Stimulated activated CD4-positive, alpha-beta T cell treated with anti-CD3 and anti-CD28 coated beads, Interleukin-15, amount 100 ng/mL, for 48 hours (primary cell): ENCODE results near the gene CDS2.
A peak's percentile ranks its signal among the peaks of the same experiment; 100 is the strongest.

Source experiments
- DNase-seq, 2 donors: peaks; one replicate each; pipeline ENCODE4 v3.0.0-alpha.2; 2020; ENCODE audit warnings: low read depth in 2 of 2

The CDS2 gene

GRCh38 chr20:5211803-5212714 is 85.3 kb downstream of the CDS2 start:
- no peak for DNase-seq

- no peak for DNase-seq
These were observed 86.2 kb downstream of the CDS2 start for GRCh38 chr20:5212907-5213487.

- DNase-seq = no peak
These were observed 88.0 kb downstream of the CDS2 start for GRCh38 chr20:5214826-5215225.

GRCh38 chr20:5215672-5216304 is 89.0 kb downstream of the CDS2 start:
- no peak for DNase-seq

GRCh38 chr20:5216663-5217062 is 89.9 kb downstream of the CDS2 start:
- DNase-seq = no peak

- no peak for DNase-seq
These were observed 90.8 kb downstream of the CDS2 start for GRCh38 chr20:5217616-5218015.

- no peak for DNase-seq
These were observed 93.7 kb downstream of the CDS2 start for GRCh38 chr20:5220321-5221060.

GRCh38 chr20:5221061-5221430 is 94.2 kb downstream of the CDS2 start:
- DNase-seq = no peak

GRCh38 chr20:5222919-5223634 is 96.3 kb downstream of the CDS2 start:
- DNase-seq = peak; percentile 44 to 55

GRCh38 chr20:5230544-5230943 is 103.7 kb downstream of the CDS2 start:
- no peak for DNase-seq

GRCh38 chr20:5234158-5234557 is 107.3 kb downstream of the CDS2 start:
- DNase-seq = no peak

- DNase-seq = no peak
These were observed 108.2 kb downstream of the CDS2 start for GRCh38 chr20:5234978-5235377.
